HG02973 (cell line): ENCODE measurements around the gene MRPL21.

Source experiments
- ATAC-seq: cut with Tn5 transposase; IDR thresholded peaks from one replicate; pipeline ENCODE4 v1.9.1; 2021; ENCODE audit warnings: moderate library complexity; ENCODE audit not compliant: unreplicated experiment

Gene MRPL21

GRCh38 chr11:68903288-68904247 is at the start of gene MRPL21, which contains the start of gene IGHMBP2:
MRPL21 (minus strand) TSS chr11:68903832; CDS start chr11:68903810, 22 bp downstream.
IGHMBP2 (plus strand) TSS chr11:68903891; CDS start chr11:68903953, 62 bp downstream.
- ATAC-seq, result peak; percentile 74

GRCh38 chr11:68950762-68951161 is 47.1 kb upstream of the MRPL21 start:
- ATAC-seq, result no peak

- ATAC-seq, result no peak
Observed at GRCh38 chr11:68950270-68950669, 46.6 kb upstream of the MRPL21 start.

GRCh38 chr11:68948935-68949334 is 45.3 kb upstream of the MRPL21 start:
- no peak for ATAC-seq

- no peak for ATAC-seq
Observed at GRCh38 chr11:68948496-68948895, 44.9 kb upstream of the MRPL21 start.

- no peak for ATAC-seq
Observed at GRCh38 chr11:68947151-68947550, 43.5 kb upstream of the MRPL21 start.

GRCh38 chr11:68946416-68947090 is 42.9 kb upstream of the MRPL21 start:
- no peak for ATAC-seq

GRCh38 chr11:68942751-68943271 is 39.2 kb upstream of the MRPL21 start:
- ATAC-seq, result no peak

- no peak for ATAC-seq
Observed at GRCh38 chr11:68942095-68942620, 38.5 kb upstream of the MRPL21 start.

GRCh38 chr11:68941324-68942094 is 37.9 kb upstream of the MRPL21 start:
- ATAC-seq, result no peak

- no peak for ATAC-seq
Observed at GRCh38 chr11:68940651-68941323, 37.2 kb upstream of the MRPL21 start.

- no peak for ATAC-seq
Observed at GRCh38 chr11:68939583-68940555, 36.2 kb upstream of the MRPL21 start.

- ATAC-seq, result no peak
Observed at GRCh38 chr11:68938816-68939582, 35.4 kb upstream of the MRPL21 start.

- no peak for ATAC-seq
Observed at GRCh38 chr11:68938088-68938487, 34.5 kb upstream of the MRPL21 start.

- no peak for ATAC-seq
Observed at GRCh38 chr11:68936676-68937620, 33.3 kb upstream of the MRPL21 start.

- no peak for ATAC-seq
Observed at GRCh38 chr11:68936358-68936636, 32.7 kb upstream of the MRPL21 start.
